Tibial artery (tissue), 4 donors: Measurements from ENCODE around the gene ILF2.

Source experiments
- DNase-seq, 2 donors: peaks; one replicate each; pipeline ENCODE4 v3.0.0-alpha.2; 2019
- H3K27ac ChIP-seq, 2 donors: fragments of 200-600 bp; sonication (generic) in 1 of 2; 1 replicate in 1 of 2; 2 replicates in 1 of 2; pipeline ENCODE4 v1.5.1; 2018 to 2019; ENCODE audit warnings: mild to moderate bottlenecking in 1 of 2
- H3K27me3 ChIP-seq, 2 donors: fragments of 200-600 bp; sonication (generic) in 1 of 2; one replicate each; pipeline versions ENCODE4 v1.5.1 to v1.6.0; 2016 to 2019
- H3K36me3 ChIP-seq, 3 donors: fragments of 200-600 bp; sonication (generic) in 2 of 3; one replicate each; pipeline ENCODE4 v1.5.1; 2016 to 2019; ENCODE audit warnings: mild to moderate bottlenecking in 2 of 3
- H3K4me1 ChIP-seq, 4 donors: fragments of 200-600 bp; sonication (generic) in 2 of 4; 1 replicate in 3 of 4; 2 replicates in 1 of 4; pipeline ENCODE4 v1.5.1; 2016 to 2019
- H3K4me3 ChIP-seq, 2 donors: fragments of 200-600 bp; sonication (generic) in 1 of 2; 1 replicate in 1 of 2; 2 replicates in 1 of 2; pipeline ENCODE4 v1.5.1; 2018 to 2019; ENCODE audit warnings: mild to moderate bottlenecking in 2 of 2
- H3K9me3 ChIP-seq, 3 donors: fragments of 200-600 bp; sonication (generic) in 1 of 3; one replicate each; pipeline ENCODE4 v1.5.1; 2016 to 2019
- intact Hi-C: fragments of 100-400 bp; cut with DNase I; formaldehyde crosslinking; loops from one replicate; pipeline ENCODE4 v1.15.0; 2023; ENCODE audit warnings: low total_unique reads
- TF ChIP-seq, protein P1 (sequence below), 2 experiments: fragments of 200-600 bp in 1 of 2; fragments of 450-650 bp in 1 of 2; IDR thresholded peaks; one replicate each; pipeline ENCODE4 v1.5.1; 2017 to 2019; ENCODE audit warnings: antibody characterized with exemption in 2 of 2, mild to moderate bottlenecking in 1 of 2, moderate library complexity in 1 of 2

Gene ILF2

DNA sequence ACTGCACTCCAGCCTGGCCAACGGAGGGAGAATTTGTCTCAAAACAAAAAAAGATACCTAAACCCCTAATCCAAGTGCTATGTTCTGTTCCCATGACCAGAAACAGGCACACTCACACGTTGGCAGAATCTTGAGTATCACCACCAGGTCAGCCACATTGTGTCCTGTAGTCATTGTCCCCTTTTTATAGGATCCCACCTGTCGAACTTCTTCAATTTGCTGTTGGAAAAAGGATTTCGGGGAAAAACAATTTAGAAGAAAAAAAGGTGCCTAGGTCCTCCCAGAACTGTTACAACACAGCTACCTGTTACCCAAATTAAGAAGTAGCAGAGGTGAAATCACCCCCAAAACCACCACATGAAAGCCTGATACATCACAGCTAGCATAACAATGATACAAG lies 3.4 kb downstream of the ILF2 start:
- DNase-seq, result peak in 1 of 2 donors; percentile 20
- Histone ChIP-seq H3K9me3 (no peaks in the 10 kb centered on the region), H3K27ac (no peak overlapping the region), H3K27me3 (no peaks in the 10 kb centered on the region), H3K4me1 (peaks cover 0 to 23% (median 17%) of the 10 kb centered on the region in 4 donors), H3K36me3 (peaks cover 62 to 70% (median 67%) of the 10 kb centered on the region in 3 donors), H3K4me3 (no peak overlapping the region)
- intact Hi-C loops, result no loop called here
- TF ChIP-seq, protein P1, sequence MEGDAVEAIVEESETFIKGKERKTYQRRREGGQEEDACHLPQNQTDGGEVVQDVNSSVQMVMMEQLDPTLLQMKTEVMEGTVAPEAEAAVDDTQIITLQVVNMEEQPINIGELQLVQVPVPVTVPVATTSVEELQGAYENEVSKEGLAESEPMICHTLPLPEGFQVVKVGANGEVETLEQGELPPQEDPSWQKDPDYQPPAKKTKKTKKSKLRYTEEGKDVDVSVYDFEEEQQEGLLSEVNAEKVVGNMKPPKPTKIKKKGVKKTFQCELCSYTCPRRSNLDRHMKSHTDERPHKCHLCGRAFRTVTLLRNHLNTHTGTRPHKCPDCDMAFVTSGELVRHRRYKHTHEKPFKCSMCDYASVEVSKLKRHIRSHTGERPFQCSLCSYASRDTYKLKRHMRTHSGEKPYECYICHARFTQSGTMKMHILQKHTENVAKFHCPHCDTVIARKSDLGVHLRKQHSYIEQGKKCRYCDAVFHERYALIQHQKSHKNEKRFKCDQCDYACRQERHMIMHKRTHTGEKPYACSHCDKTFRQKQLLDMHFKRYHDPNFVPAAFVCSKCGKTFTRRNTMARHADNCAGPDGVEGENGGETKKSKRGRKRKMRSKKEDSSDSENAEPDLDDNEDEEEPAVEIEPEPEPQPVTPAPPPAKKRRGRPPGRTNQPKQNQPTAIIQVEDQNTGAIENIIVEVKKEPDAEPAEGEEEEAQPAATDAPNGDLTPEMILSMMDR (IDR thresholded peaks at IDR 0.05), result no peak

DNA sequence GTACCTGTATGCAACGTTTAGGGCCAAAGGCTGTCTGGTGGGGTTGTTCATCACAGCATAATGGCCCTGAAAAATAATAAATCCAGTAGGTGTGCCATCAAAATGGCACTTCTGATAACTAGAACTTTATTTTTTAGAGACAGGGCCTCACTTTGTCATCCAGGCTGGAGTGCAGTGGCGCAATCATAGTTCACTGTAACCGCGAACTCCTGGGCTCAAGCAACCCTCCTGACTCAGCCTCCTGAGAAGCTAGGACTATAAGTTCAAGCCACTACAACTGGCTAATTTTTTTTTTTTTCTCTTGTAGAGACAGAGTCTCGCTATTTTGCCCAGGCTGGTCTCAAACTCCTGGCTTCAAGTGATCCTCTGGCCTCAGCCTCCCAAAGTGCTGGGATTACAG lies 7.6 kb downstream of the ILF2 start:
- H3K27me3 ChIP-seq, result no peaks in the 10 kb centered on the region
- H3K9me3 ChIP-seq, result no peaks in the 10 kb centered on the region
- no peak overlapping the region for H3K27ac ChIP-seq
- peaks cover 74 to 85% (median 77%) of the 10 kb centered on the region in 3 donors for H3K36me3 ChIP-seq
- no peak for DNase-seq
- TF ChIP-seq, protein P1 (IDR thresholded peaks at IDR 0.05), result no peak
- peaks cover 4 to 11% (median 10%) of the 10 kb centered on the region in 4 donors for H3K4me1 ChIP-seq
- intact Hi-C loops, result no loop called here
- H3K4me3 ChIP-seq, result no peak overlapping the region

DNA sequence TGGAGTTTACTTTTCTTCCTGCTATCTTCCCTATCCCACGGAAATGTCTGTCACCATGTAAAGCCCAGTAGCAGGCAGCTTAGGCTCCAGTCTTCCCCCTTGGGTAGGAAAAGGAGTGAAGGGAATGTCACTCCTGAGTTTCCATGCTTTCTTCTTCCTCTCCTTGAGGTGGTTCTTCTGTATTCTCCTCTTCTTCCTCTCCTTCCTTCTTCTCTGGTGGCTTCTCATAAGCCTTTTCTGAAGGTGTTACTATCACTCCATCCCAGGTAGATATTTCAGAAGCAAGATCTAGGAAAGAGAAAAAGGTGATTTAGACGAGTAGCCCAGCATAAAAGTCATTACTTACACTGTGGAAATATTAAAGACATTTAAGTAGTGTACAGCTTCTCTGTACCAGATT lies 8.5 kb downstream of the ILF2 start:
- Histone ChIP-seq H3K9me3 (no peaks in the 10 kb centered on the region), H3K27ac (no peak overlapping the region), H3K27me3 (no peaks in the 10 kb centered on the region), H3K4me3 (no peak overlapping the region), H3K4me1 (peaks cover 4 to 11% (median 10%) of the 10 kb centered on the region in 4 donors), H3K36me3 (peaks cover 66 to 75% (median 68%) of the 10 kb centered on the region in 3 donors)
- intact Hi-C loops, result no loop called here
- TF ChIP-seq, protein P1 (IDR thresholded peaks at IDR 0.05), result no peak
- DNase-seq, result no peak

DNA sequence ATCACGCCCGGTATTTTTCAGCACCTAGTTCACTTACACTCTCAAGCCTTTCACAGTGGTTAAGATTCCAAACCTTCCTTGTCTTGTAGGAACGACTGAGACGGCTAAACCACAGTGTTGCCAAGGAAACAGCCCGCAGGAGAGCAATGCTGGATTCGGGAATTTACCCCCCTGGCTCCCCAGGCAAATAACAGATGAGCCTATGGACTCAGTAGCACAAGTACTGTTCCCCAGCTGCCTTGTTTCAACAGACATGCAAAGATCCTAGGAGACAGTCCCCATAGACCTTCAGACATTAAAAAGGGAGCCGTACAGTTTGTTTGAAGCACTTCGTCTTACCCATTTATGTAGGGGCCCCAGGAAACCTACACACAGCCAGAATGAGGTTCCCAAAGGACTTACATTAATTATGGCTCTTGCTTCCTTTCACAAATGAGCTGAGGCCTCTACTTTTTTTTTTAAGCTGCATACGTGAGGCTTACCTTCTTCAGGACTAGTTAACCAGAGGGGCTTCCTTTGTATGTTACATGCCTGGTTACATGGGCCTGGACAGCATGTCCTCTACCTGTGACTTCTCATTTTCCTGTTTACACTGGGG lies 9.6 kb downstream of the ILF2 start:
- TF ChIP-seq, protein P1 (IDR thresholded peaks at IDR 0.05), result no peak
- Histone ChIP-seq H3K27ac (no peak overlapping the region), H3K4me3 (no peak overlapping the region), H3K36me3 (peaks cover 55 to 65% (median 57%) of the 10 kb centered on the region in 3 donors), H3K4me1 (peaks cover 4 to 11% (median 10%) of the 10 kb centered on the region in 4 donors), H3K27me3 (no peaks in the 10 kb centered on the region), H3K9me3 (no peaks in the 10 kb centered on the region)
- intact Hi-C loops, result no loop called here
- peak in 1 of 2 donors; percentile 28 for DNase-seq

DNA sequence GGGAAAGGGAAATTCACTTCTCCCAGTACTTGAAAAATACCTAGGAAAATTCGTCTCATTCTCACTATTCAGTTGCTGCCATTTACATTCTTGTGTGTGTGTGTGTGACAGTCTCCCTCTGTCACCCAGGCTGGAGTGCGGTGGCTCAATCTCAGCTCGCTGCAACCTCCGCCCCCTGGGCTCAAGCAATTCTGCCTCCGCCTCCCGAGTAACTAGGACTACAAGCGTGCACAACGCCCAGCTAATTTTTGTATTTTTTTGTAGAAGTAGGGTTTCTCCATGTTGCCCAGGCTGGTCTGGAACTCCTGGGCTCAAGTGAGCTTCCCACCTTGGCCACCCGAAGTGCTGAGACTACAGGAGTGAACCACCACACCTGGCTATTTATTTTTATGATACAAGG lies 11.1 kb downstream of the ILF2 start:
- TF ChIP-seq, protein P1 (IDR thresholded peaks at IDR 0.05), result no peak
- H3K27ac ChIP-seq, result peak overlapping the region; percentile 88 to 94
- H3K36me3 ChIP-seq, result peaks cover 40 to 49% (median 42%) of the 10 kb centered on the region in 3 donors
- H3K4me1 ChIP-seq, result peaks cover 4 to 11% (median 10%) of the 10 kb centered on the region in 4 donors
- peak overlapping the region; percentile 56 to 72 for H3K4me3 ChIP-seq
- no peaks in the 10 kb centered on the region for H3K9me3 ChIP-seq
- intact Hi-C loops, result no loop called here
- peak in 1 of 2 donors; percentile 60 for DNase-seq
- H3K27me3 ChIP-seq, result no peaks in the 10 kb centered on the region
